GM18502 (cell line): ENCODE results near the gene IL25.

Experiments
- ATAC-seq: cut with Tn5 transposase; IDR thresholded peaks from one replicate; pipeline ENCODE4 v1.9.1; 2021; ENCODE audit warnings: mild to moderate bottlenecking; ENCODE audit not compliant: unreplicated experiment, poor library complexity

Gene IL25

DNA sequence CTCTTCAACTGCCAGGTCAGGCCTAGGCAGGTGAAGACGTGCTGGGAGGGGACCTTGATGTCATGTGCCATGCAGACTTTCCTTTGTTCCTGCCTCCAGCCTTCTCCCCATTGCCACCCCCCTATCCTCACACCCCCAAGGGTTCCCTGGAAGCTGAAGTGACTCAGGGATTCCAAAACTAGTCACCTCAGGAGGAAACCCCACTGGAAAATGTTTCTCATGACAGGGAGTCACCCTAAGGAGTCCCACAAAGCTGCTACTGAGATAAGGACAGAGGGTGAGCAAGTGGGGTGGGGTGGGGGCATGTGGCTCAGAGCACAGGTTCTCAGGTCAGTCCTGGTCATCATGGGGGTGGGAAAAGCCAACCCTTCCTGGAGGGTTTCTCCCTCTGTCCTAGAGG is 2.4 kb upstream of the IL25 start:
- ATAC-seq, result no peak

DNA sequence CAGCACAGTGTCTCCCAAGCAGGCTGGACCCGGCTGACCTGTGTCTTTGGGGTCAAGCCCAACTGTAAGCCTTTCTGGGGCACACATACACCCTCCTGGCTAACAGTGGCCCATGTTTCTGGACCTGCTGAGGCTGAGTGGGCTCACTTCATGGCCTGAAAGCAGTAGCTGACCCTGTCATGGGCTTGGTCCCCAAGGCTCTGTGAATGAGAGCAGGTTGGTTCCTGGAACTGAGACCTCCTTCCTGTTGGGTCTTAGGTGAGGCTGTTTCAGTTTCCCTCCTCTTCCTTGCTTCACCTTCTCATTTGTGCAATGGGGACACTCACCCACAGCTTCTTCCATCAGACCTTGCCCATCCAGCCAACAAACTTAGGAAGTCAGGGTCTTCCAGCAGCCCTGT is 744 bp upstream of the IL25 start:
- ATAC-seq, result no peak

DNA sequence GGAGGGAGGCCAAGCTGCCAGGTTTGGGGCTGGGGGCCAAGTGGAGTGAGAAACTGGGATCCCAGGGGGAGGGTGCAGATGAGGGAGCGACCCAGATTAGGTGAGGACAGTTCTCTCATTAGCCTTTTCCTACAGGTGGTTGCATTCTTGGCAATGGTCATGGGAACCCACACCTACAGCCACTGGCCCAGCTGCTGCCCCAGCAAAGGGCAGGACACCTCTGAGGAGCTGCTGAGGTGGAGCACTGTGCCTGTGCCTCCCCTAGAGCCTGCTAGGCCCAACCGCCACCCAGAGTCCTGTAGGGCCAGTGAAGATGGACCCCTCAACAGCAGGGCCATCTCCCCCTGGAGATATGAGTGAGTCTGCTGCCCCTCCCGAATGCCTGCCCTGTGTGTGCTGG is 432 bp downstream of the IL25 start:
- no peak for ATAC-seq

DNA sequence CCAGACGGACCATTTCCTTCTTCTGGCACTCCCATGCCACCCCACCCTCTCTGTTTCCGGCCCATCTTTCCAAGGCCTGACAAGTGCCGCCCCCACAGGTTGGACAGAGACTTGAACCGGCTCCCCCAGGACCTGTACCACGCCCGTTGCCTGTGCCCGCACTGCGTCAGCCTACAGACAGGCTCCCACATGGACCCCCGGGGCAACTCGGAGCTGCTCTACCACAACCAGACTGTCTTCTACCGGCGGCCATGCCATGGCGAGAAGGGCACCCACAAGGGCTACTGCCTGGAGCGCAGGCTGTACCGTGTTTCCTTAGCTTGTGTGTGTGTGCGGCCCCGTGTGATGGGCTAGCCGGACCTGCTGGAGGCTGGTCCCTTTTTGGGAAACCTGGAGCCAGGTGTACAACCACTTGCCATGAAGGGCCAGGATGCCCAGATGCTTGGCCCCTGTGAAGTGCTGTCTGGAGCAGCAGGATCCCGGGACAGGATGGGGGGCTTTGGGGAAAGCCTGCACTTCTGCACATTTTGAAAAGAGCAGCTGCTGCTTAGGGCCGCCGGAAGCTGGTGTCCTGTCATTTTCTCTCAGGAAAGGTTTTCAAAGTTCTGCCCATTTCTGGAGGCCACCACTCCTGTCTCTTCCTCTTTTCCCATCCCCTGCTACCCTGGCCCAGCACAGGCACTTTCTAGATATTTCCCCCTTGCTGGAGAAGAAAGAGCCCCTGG is 3.1 kb downstream of the IL25 start:
- no peak for ATAC-seq

DNA sequence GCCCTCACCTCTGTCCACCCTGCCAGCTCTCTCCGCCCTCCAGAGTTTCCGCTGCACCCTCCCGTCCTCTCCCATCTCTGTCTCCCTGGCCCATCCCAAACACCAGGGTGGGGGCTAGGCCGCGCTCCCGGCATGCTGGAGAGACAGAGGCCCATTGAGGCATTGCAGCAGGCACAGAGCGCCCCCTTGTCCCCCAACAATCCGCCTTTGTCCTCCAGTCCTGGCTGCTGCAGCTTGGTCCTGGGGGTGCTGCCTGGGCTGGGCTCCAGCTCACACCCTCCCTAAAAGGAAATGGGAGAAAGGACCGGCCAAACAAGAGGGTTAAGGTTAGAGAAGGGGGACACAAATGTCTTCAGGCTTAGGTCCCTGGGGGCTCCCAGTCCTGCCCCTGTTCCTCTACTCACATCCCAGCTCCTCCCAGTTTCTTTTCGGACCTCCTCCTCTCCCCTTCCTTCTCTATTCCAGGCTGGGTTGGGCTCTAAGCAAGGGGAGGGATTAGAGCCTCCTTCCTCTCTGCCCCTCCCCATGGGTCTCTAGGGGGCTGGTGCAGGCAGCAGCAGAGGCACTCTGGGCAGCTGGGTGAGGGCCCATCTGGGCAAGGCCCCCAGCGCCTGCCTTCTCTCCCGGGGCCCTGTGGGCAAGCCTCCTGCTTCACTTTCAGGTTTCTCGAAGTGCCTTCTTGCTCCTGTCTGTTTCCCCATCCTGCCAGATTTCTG is 4.0 kb downstream of the IL25 start, which contains the start of gene CMTM5:
CMTM5 (plus strand) TSS at position 565 of the 716 bp plus-strand sequence. CDS start 206 bp downstream, outside the sequence.
- no peak for ATAC-seq

DNA sequence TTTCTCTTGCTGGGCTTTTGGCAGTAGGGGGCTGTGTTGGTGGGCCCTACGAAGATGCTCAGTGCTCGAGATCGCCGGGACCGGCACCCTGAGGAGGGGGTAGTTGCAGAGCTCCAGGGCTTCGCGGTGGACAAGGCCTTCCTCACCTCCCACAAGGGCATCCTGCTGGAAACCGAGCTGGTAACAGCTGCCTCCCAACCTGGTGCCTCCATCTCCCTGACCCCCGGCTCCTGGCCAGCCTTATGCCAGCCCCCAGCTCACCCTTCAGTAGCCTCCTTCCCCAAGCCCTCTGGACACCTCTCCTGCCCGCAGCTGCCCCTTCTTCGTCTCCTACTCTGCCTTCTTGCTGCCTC is 4.6 kb downstream of the IL25 start:
- ATAC-seq, result no peak

DNA sequence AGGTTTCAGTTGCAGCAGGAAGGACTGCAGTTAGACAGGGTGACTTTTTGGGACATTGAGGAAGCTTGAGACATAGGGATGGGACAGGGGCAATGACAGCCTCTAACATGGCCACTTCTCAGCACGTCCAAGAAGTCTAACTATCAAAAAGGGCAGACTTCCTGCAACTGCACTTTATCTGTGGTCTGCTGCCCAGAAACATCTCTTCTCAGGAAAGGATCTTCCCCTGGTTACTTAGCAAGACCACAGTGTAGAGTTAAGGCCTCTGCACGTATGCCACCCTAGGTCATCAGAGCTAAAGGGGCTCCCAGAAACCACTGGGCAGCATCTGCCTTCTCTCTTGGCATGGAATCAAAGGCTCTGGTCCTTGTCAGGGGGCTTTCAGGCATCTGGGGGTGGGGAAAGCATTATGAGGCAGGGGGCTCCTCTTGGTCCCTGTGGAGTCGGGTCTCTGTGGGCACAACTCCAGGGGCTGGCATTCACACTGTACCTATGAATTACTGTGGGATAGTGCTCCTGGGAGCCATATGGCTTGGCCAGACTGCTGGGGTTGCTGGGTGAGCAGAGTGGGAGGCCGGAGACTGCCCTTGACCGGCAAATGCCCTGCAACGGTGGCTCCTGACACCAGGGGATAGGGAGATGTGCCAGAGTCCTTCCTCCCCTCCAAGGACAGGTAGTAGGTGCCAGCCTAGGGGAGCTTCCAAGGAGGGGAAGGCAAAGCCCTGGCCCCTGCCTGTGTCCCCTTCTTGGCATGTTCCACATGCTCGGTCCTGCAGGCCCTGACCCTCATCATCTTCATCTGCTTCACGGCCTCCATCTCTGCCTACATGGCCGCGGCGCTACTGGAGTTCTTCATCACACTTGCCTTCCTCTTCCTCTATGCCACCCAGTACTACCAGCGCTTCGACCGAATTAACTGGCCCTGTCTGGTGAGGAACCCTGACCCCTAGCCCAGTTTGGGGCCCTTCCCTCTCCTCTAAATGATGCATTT is 5.3 kb downstream of the IL25 start:
- no peak for ATAC-seq

DNA sequence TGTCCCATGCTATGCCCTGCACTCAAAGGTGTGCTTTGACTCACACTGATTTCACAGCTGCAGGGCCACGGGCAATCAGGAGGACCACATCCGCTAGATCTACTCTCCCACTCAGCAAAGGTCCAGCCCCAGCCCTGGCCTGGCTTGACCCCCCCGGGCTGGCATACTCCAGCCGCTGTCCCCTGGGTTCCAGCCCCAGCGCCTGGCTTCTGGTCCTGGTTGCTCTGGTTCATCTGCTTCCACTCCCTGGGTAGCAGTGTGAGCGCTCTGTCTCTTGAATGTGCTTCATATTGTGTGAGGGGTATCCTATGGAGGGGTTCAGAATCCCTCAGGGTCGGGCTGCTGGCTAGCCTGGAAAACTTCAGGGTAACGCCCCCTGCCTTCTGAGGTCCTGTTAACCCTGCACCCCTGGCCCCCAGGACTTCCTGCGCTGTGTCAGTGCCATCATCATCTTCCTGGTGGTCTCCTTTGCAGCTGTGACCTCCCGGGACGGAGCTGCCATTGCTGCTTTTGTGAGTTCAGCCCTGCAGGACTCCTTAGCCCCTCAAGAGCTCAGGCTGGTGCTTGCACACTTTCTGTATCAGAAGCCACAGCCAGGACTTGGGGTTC is 6.1 kb downstream of the IL25 start:
- ATAC-seq, result no peak

DNA sequence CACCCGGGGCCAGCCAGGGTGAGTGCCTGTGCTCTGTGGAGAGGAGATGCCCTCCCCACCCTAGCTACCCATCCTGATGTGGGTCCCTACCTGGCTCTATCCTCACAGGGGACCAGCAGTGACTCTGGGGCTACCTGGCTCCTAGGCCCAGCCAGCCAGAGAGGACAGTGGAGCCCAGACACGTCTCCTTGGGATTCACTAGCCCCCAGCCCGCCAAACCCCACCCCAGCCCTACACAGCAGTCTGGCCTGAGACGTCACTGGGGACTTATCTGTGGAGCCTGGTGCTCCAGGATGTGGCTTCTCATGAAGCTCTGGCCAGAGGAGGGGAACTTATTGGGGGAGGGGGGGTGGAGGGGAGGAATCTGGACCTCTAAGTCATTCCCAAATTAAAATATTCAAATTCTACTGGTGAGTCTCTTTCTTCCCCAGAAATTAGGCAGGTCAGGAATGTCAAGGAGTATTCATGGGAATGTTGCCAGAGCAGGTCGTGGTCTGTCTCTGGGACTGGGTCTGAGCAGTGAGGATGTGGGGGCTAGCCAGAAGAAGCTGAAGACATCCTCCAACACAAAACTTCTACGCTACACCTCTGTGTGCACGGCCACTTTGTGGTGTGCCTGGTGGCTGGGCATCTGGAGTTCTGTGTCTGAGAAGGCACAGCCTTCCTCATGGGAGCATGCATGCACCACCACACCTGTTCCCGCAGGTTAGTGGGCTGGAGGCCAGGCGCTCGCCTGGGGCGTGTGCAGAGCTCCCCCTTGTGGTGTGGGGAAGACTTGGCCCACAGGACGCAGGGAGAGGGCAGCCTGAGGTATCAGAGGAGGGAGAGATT is 7.0 kb downstream of the IL25 start:
- ATAC-seq, result no peak

DNA sequence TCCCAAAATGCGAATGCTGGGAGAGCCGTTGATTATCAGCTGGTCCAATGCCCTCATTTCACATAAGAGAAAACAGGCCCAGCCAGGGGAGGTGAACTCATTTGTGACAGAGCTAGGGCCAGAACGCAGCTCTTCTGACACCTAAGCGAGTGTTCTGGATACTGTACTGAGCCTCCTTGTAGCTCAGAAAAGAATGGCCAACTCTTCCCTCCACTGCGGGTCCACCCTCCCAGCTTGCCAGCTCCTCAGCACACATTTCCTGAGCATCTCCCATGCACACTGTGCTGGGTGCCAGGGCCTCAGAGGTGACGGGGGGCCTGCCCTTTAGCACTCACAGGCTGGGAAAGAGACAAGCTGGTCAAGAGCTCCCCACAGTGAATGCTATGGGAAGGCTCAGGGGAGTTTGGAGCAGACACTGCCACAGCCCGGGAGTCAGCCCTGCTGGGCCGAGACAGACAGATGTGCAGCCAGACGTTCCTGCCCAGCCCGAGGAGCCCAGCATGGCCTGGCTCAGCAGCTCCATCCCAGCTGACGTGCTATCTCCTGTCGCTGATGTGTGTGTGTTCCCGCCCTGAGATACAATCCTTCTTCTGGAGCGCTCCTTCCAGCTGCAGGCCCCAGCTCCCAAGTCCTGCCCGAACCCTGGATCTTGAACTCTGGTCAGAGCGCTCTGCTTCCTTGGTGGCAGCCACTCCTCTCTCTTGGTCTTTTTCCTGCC is 7.7 kb downstream of the IL25 start:
- no peak for ATAC-seq

DNA sequence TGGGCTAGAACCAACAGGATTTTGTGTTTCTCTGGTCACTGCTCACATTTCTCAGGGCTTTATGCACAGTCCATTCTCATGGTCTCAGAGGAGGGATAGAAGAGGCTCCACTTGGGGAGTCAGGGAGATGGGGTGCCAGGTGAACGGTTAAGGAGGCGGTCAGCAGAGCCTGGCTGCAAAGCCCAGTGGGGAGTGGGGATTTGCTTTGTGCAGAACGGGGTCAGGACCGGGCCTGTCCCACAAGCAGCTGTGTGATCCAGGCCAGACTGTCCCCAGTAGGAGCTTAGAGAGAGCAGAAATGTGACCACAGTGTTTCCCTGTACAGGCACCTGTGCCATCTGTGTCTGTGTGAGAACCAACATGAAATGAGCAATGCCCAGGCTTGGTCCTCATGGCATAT is 8.4 kb downstream of the IL25 start:
- no peak for ATAC-seq

DNA sequence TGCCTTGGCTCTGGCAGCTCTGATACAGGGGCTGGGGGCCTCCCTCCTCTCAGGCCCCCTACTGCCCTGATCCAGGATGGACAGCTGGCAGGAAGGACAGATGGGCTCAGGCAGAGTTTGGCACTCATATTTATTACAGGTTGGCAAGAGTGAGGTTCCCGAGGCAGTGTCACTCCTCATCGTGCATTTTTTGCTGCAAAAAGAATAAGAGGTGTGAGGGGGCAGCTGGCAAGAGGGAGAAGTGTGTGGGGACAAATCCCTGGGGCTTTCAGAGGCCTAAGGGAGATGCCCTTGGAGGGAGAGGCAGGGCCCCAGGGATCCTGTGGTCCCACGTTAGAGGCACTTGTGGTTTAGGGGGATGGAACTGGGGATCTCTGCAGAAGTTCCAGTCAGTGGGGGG is 9.3 kb downstream of the IL25 start:
- no peak for ATAC-seq

DNA sequence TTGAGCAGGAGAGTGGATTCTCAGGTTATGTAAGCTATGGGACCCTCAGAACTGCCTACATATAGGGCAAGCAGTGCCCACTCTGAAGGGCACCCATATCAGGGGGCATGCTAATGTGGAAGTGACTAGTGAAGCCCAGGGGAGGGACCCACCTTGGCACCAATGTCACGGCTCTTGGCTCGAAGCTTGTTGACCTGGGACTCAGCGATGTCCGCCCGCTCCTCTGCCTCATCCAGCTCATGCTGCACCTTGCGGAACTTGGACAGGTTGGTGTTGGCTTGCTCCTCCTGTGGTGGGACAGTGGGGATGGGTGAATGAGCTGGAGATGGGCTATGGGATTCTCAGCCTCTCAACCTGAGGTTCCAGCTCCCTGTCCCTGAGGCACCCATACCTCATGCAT is 9.7 kb downstream of the IL25 start:
- no peak for ATAC-seq

DNA sequence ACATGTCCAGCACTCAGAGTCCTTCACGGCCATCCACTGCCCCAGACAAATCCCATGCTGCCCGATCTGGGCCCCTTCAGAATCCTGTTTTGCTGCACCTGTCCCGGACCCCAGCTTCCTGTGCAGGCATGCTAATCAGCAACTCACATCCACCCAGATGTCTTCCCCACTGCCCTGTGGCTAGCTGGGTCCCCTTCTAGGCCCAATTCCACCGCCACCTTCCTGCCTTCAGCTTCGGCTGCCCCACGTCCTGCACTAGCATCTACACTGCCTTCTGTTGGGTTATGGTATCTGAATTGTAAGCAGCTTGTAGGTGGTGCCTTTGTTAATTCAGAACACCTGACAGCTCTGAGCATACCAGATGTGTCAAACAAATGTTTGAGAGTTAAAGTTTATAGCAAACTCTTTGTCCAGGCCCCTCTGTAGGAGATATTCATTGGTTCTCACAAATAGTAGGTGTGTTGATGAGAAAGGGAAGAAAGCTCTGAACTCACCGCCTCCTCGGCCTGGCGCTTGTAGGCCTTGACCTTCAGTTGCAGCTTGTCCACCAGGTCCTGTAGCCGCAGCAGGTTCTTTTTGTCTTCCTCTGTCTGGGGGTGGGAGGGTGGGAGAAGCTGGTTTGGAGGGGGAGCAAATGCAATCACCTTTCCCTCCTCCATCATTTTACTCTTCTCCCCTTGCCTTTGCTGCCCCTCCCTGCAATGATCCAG is 10.3 kb downstream of the IL25 start:
- no peak for ATAC-seq

DNA sequence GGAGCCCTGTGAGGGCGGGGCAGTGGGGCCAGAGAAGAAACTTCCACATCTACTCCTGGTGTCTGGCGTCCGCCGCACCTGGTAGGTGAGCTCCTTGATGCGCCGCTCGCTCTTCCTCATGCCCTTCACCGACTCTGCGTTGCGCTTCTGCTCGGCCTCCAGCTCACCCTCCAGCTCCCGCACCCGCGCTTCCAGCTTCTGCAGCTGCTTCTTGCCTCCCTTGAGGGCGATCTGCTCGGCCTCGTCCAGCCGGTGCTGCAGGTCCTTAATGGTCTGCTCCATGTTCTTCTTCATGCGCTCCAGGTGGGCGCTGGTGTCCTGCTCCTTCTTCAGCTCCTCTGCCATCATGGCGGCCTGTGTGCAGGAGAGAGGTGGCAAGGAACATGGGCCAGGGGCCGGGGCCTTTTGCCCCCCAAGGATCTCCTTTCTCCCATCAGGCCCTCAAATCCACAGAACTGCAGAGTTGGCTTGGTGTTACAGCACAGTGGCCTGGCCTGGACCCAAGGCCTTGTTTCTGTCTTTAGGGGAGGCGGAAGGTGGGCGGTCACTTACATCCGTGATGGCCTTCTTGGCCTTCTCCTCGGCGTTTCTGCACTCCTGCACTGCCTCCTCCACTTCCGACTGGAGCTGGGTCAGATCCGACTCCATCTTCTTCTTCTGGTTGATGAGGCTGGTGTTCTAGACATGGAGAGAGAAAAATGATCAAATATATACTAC is 11.9 kb downstream of the IL25 start:
- ATAC-seq, result no peak

DNA sequence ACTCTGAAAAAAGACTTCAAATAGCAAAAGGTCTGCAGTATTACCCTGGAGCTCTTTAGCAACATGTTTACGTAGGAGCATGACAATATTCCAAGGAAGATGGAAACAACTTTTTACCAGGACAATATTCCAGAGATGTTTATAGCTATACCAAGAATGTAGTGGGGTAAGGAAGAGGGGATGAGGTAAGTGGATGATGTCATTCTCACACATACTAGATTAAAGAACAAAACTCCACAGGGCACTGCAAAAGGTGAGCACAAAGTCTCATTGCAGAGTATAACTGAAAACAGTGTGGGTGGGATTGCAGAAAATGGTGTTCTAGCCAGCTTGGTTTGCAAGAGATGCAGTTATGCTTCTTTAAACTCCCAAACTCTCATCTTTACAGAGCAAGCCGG is 12.6 kb downstream of the IL25 start:
- ATAC-seq, result no peak

DNA sequence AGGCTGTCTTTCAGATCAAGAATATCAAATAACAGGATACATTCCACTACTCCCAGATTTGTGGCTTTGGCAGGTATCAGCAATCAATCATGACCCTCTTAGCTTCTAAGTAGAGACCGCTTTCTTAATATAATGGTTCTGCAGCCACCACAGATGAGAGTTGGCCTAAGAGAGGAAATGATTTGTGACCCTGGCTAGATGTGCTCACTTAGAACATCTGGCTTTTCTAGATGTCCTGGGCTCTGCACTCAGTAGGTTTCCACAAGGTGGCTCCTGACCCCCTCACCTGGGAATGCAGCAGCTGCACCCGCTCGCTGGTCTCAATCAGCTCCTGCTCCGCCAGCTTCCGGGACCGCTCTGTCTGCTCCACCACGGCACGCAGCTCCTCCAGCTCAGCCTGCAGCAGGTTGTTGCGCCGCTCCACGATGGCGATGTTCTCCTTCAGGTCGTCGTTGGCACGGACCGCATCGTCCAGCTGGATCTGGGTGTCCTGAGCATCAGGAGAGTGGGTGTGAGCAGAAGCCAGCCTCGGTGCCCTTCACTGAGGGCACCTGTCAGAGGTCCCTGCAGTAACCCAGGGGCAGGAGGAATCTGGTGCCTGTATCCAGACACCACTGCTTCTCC is 13.1 kb downstream of the IL25 start:
- no peak for ATAC-seq
